NOMO-1 treated with DMSO at 0.1 percent for 48 hours (cell line): ENCODE data around the gene PDE3A.
"Not testable (repeated sequence)": the region's sequence is repeated elsewhere in the genome, so short reads cannot be mapped to it uniquely, and the experiment has no call there.

Experiments
- DNase-seq: peaks from one replicate; lab custom pipeline; 2025; ENCODE audit not compliant: unreplicated experiment; lab: John Stamatoyannopoulos, UW

PDE3A gene

GRCh38 chr12:20546267-20546666 lies 177.9 kb downstream of the PDE3A start:
- DNase-seq = no peak

DNA sequence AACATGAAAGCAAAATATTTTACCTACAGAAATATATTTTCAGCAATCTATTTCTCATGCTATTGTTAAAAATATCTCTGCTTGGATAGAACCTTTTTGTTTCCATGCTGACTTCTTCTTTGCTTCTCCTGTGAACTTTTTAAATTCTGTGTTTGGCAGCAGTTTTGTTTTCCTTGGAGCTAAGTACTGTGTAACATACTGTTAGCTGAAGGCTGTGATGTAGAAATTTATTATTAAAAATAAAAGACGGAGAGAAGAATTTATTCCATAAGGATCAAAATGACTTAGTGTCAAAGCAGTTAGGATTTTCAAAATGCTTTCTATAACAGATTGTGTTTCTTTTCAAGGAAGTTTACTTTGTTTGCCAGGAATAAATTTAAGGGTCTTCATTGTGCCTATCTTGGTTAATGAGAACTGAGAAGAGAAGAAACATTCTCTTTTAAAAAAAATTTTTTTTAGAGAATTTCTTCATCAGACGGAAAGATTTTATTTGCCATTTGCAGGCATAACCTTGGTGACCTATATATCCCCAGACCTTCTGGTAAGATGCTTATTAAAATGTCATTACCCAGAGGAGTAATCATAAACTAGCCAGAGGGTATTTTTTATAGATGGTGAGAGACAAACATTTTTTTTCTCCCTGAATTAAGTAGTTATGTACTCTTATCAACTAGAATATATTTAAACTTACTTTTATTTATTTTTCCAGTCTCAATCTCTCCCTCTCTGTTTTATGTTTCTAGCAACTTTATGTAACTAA lies 179.7 kb downstream of the PDE3A start:
- DNase-seq = no peak

GRCh38 chr12:20548611-20549010 lies 180.3 kb downstream of the PDE3A start:
- no peak for DNase-seq

DNA sequence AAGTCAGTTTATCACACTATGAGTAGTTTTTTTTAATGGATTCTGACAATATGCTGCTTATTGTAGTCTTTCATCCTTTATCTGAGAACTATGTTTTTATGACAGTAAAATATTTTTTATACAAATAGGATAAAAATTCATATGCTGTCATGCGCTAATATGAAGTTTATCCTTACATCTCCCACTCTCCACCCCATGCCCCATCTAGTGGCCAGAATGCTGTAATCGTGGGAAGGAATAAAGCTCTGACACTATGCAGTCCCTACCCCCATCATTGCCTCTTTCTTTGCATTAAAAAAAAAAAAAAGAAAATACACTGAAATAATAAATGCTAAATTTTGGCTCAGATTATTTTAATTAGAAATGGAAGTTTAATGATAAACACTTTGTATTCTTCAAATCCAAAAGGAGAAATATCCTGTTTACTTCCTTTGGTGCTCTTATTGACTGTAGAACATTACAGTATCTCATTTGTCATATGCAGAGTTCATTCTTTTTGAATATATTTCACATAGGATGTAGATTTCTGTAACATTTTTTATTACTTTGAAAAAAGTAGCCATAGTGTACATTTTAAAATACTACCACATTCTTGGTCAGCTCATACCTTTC lies 180.9 kb downstream of the PDE3A start:
- peak; percentile 1 for DNase-seq

DNA sequence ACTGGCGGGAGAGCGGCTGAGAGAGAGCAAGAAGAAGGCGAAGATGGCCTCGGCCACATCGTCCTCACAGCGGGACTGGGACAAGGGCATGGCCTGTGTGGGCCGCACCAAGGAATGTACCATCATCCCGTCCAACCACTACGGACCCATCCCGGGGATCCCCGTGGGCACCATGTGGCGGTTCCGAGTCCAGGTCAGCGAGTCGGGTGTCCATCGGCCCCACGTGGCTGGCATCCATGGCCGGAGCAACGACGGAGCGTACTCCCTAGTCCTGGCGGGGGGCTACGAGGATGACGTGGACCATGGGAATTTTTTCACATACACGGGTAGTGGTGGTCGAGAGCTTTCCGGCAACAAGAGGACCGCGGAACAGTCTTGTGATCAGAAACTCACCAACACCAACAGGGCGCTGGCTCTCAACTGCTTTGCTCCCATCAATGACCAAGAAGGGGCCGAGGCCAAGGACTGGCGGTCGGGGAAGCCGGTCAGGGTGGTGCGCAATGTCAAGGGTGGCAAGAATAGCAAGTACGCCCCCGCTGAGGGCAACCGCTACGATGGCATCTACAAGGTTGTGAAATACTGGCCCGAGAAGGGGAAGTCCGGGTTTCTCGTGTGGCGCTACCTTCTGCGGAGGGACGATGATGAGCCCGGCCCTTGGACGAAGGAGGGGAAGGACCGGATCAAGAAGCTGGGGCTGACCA lies 183.6 kb downstream of the PDE3A start:
- DNase-seq = not testable (repeated sequence)

DNA sequence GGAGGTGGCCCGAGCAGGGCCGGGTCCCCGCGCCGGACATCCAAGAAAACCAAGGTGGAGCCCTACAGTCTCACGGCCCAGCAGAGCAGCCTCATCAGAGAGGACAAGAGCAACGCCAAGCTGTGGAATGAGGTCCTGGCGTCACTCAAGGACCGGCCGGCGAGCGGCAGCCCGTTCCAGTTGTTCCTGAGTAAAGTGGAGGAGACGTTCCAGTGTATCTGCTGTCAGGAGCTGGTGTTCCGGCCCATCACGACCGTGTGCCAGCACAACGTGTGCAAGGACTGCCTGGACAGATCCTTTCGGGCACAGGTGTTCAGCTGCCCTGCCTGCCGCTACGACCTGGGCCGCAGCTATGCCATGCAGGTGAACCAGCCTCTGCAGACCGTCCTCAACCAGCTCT lies 184.2 kb downstream of the PDE3A start:
- DNase-seq = not testable (repeated sequence)

DNA sequence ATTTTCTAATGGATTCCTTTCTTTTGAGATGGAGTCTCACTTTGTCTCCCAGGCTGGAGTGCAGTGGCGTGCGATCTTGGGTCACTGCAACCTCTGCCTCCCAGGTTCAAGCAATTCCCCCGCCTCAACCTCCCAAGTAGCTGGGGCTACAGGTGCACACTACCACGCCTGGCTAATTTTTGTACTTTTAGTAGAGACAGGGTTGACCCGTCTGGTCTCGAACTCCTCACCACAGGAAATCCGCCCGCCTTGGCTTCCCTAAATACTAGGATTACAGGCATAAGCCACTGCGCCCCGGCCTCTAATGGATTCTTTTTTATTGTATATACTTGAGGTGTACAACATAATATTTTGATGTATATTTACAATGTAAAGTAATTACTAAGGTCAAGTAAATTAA lies 186.7 kb downstream of the PDE3A start:
- no peak for DNase-seq

- no peak for DNase-seq
Observed at GRCh38 chr12:20555771-20556170, 187.4 kb downstream of the PDE3A start.

- no peak for DNase-seq
Observed at GRCh38 chr12:20557096-20557495, 188.8 kb downstream of the PDE3A start.

DNA sequence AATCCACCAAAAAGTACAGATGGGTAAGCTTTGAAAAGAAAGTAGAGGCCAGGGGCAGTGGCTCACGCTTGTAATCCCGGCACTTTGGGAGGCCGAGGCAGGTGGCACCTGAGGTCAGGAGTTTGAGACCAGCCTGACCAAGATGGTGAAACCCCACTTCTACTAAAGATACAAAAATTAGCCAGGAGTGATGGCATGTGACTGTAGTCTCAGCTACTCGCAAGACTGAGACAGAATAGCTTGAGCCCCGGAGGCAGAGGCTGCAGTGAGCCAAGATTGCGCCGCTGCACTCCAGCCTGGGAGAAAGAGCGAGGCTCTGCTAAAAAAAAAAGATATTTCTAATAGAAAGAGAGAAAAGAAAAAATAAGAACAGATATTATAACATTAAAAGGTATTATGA lies 192.6 kb downstream of the PDE3A start:
- no peak for DNase-seq

- no peak for DNase-seq
Observed at GRCh38 chr12:20561871-20562270, 193.5 kb downstream of the PDE3A start.

GRCh38 chr12:20567413-20567812 lies 199.1 kb downstream of the PDE3A start:
- DNase-seq = no peak

DNA sequence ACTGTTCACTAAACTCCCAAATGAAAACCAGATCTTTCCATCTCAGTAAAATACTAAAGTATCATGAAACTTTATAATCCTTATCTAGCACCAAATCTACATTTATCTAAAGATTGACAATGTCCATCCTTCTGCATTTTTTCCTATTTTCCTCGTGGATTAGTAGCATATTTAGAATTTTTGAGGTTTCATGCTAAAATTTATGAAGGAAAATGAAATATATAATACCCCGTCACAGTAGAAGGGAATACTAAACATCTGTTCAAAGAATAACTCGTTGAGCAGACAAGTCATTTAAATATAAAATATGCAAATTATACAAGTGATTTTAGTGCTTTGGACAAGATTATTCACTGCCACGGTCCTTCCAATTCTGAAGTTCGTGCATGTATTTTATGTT lies 204.1 kb downstream of the PDE3A start:
- no peak for DNase-seq

- no peak for DNase-seq
Observed at GRCh38 chr12:20576528-20576927, 208.2 kb downstream of the PDE3A start.

DNA sequence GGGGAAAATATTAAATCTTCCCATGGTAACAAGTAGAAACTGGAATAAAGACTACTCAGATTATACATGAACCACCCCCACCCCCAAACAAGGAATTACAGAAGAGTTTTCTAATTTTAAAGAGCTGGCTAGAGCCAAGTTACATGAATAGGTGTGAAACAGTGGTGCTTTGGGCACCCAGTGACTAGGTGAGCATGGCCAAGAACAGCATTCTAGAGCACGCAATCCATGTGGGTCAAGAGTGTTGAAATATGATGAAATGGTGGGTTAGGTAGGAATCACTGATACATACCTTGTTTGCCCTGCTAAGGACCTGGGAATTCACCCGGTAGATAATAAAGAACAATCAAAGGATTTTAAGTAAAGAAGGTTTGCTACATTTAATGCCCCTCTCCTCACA lies 208.7 kb downstream of the PDE3A start:
- no peak for DNase-seq

GRCh38 chr12:20578142-20578541 lies 209.8 kb downstream of the PDE3A start:
- DNase-seq = no peak

DNA sequence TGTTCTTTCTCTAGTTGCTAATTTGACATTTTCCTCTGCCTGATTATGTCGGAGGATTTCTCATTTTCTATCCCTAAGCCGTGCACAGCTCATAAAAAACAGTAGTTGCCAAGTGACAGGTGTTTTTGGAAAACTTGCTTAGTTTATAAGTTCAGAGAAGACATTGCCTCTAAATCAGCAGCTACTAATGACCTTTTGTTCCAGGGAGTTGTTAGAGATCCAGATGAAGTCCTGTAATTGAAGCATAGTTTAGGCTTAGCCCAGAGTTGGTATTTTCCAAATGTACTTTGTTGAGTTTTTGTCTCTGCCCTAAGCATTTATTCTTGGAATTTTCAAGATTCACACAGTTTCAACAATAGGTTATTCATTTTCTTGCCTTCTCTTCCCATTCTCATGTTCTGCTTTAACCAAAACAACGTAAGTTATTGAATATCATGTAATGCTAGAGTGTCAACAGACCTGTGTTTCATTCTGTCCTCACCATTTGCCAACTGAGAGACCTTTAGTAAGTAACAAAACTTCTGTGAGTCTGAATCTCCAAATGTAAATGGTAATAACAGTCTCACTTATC lies 216.8 kb downstream of the PDE3A start:
- DNase-seq = no peak

DNA sequence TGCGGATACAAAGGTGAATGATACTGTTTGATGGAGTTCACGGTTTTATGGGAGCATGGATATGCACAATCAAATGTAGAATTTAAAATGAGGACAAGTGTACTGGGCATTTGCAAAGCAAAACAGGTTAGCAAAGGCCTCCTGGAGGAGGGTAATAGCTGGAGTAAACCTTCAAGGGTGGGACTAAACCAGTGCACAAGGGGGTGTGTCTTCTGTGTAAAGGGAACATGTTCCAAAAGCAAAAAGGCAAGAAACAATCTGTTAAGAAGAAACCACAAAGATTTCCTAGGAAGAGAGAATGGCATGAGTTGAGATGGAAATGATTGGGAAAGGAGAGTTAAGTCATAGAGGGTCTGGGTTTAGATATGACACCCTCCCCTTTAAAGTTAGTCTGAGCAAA lies 217.6 kb downstream of the PDE3A start:
- no peak for DNase-seq

GRCh38 chr12:20588042-20588441 lies 219.7 kb downstream of the PDE3A start:
- no peak for DNase-seq

DNA sequence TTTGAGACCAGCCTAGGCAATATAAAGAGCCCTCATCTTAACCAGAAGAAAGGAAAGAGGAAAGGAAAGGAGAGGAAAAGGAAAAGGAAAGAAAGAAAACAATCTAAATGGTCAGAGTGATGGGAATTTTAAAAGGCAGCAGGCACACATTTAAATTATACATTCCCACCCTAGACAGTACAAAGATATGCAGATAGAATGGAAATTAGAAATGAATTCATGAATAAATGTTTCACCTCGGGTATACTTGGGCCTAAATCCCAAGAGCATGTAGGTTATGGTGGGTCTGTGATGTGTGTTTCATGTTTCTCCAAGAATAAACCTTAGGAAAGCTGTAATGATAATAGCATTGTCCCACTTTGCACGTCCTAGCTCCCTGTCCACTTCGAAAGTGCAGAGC lies 222.2 kb downstream of the PDE3A start:
- DNase-seq = no peak

DNA sequence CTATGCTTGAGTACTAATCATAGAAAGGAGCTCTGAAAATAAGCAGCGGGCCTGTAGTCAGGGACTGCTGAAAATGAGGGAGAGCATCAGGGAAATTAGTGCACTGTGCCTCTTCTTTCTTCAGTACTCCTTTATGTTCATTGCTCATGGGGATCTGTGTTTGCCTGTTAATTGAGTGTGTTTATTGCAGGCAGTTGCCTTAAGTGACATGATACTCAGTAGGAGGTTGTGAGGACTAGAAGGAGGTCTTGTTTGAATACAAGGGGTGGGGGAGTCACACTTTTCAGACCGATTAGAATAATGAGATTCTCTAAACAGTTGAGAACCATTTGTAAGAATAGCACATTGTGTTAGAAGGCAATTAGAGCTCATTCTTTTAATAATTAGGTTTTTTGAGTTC lies 224.2 kb downstream of the PDE3A start:
- no peak for DNase-seq

- DNase-seq = no peak
Observed at GRCh38 chr12:20593611-20594010, 225.3 kb downstream of the PDE3A start.
